Measurements from ENCODE around the gene MYPN. TPM values are rescaled to one million over a fixed set of nuclear protein-coding genes. Genes with fewer than 3 reads are reported as not detected.

MYPN gene
- total and polyA plus RNA-seq, 2 experiments from 2014 or later: not detected

DNA sequence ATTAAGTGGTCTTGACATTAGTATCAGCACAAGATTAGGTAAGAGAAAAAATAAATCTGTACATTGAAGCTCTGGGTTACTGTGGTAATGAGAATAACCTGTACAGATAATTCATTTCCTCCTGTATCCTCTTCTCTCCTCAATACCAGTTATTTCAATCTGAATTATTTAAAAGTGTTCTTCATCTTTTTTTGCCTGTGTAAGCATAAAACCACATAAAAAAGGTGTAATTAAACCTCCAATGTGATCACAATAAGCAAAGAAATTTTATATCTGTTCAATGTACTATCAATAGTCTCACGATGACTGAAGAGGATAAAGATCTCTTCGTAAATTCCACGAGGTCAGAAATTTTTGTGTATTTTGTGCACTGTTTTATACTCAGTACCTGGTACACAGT lies 1.2 kb upstream of the MYPN start:
- no peak overlapping the region for H3K4me2 ChIP-seq
- no peaks in the 10 kb centered on the region for H3K79me2 ChIP-seq
- H4K20me1 ChIP-seq (ENCODE audit: insufficient read depth, poor library complexity, severe bottlenecking): no peaks in the 10 kb centered on the region
- H2AFZ ChIP-seq: no peak overlapping the region
- WGBS (ENCODE audit: low lambda C conversion rate, missing lambda C conversion rate): 91% methylated on average over 3 of the region's 3 CpGs
- H3K4me1 ChIP-seq (ENCODE audit: insufficient read depth): peaks cover 5% of the 10 kb centered on the region
- no peak for DNase-seq (ENCODE audit: low spot score)
- no peaks in the 10 kb centered on the region for H3K36me3 ChIP-seq (replicated peaks; ENCODE audit: insufficient read depth, low read depth)
- no peaks in the 10 kb centered on the region for H3K9me2 ChIP-seq (replicated peaks; ENCODE audit: insufficient read depth)
- no peaks in the 10 kb centered on the region for H3K27me3 ChIP-seq
- H3K27ac ChIP-seq: no peak overlapping the region
- no peak overlapping the region for H3K4me3 ChIP-seq
- TF ChIP-seq EZH2phosphoT487 (IDR thresholded peaks at IDR 0.05; ENCODE audit: low read depth, severe bottlenecking, unreplicated experiment): no peak
- TF ChIP-seq CTCF (IDR thresholded peaks at IDR 0.05; ENCODE audit: poor library complexity): no peak
- TF ChIP-seq EZH2 (IDR thresholded peaks at IDR 0.05; ENCODE audit: borderline replicate concordance): no peak
- H3K9me3 ChIP-seq (ENCODE audit: low read depth): no peaks in the 10 kb centered on the region

DNA sequence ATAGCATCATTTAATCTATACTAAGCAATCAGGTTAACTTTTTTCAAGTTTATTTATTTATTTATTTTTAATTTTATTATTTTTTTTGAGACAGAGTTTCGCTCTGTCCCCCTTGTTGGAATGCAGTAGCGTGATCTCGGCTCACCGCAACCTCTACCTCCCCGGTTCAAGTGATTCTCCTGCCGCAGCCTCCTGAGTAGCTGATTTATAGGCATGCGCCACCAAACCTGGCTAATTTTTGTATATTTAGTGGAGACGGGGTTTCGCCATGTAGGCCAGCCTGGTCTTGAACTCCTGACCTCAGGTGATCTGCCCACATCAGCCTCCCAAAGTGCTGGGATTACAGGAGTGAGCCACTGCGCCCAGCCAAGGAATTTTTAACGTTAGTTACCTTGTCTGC lies 635 bp upstream of the MYPN start:
- no peak overlapping the region for H2AFZ ChIP-seq
- 93% methylated on average over 11 of the region's 11 CpGs for WGBS (ENCODE audit: low lambda C conversion rate, missing lambda C conversion rate)
- TF ChIP-seq EZH2 (IDR thresholded peaks at IDR 0.05; ENCODE audit: borderline replicate concordance) (no peak), CTCF (IDR thresholded peaks at IDR 0.05; ENCODE audit: poor library complexity) (no peak), EZH2phosphoT487 (IDR thresholded peaks at IDR 0.05; ENCODE audit: low read depth, severe bottlenecking, unreplicated experiment) (no peak)
- H3K4me2 ChIP-seq: no peak overlapping the region
- DNase-seq (ENCODE audit: low spot score): no peak
- no peaks in the 10 kb centered on the region for H3K9me2 ChIP-seq (replicated peaks; ENCODE audit: insufficient read depth)
- H3K4me1 ChIP-seq (ENCODE audit: insufficient read depth): peaks cover 5% of the 10 kb centered on the region
- no peaks in the 10 kb centered on the region for H3K27me3 ChIP-seq
- H3K4me3 ChIP-seq: no peak overlapping the region
- no peak overlapping the region for H3K27ac ChIP-seq
- H4K20me1 ChIP-seq (ENCODE audit: insufficient read depth, poor library complexity, severe bottlenecking): no peaks in the 10 kb centered on the region
- no peaks in the 10 kb centered on the region for H3K36me3 ChIP-seq (replicated peaks; ENCODE audit: insufficient read depth, low read depth)
- H3K79me2 ChIP-seq: no peaks in the 10 kb centered on the region
- no peaks in the 10 kb centered on the region for H3K9me3 ChIP-seq (ENCODE audit: low read depth)

- Histone ChIP-seq H3K4me2 (no peak overlapping the region), H3K27ac (no peak overlapping the region), H3K9me3 (ENCODE audit: low read depth) (no peaks in the 10 kb centered on the region), H3K27me3 (no peaks in the 10 kb centered on the region), H3K9me2 (replicated peaks; ENCODE audit: insufficient read depth) (no peaks in the 10 kb centered on the region), H2AFZ (no peak overlapping the region), H4K20me1 (ENCODE audit: insufficient read depth, poor library complexity, severe bottlenecking) (no peaks in the 10 kb centered on the region), H3K79me2 (no peaks in the 10 kb centered on the region), H3K4me3 (no peak overlapping the region), H3K4me1 (ENCODE audit: insufficient read depth) (peaks cover 5% of the 10 kb centered on the region), H3K36me3 (replicated peaks; ENCODE audit: insufficient read depth, low read depth) (no peaks in the 10 kb centered on the region)
- TF ChIP-seq EZH2phosphoT487 (IDR thresholded peaks at IDR 0.05; ENCODE audit: low read depth, severe bottlenecking, unreplicated experiment): no peak
- TF ChIP-seq CTCF (IDR thresholded peaks at IDR 0.05; ENCODE audit: poor library complexity): no peak
- TF ChIP-seq EZH2 (IDR thresholded peaks at IDR 0.05; ENCODE audit: borderline replicate concordance): no peak
- no peak for DNase-seq (ENCODE audit: low spot score)
- 79% methylated on average over 2 of the region's 2 CpGs for WGBS (ENCODE audit: low lambda C conversion rate, missing lambda C conversion rate)
Observed at GRCh38 chr10:68110027-68110426, 739 bp downstream of the MYPN start.

GRCh38 chr10:68111584-68111983 lies 2.3 kb downstream of the MYPN start:
- H3K4me2 ChIP-seq: no peak overlapping the region
- no peaks in the 10 kb centered on the region for H3K79me2 ChIP-seq
- H3K36me3 ChIP-seq (replicated peaks; ENCODE audit: insufficient read depth, low read depth): no peaks in the 10 kb centered on the region
- no peak overlapping the region for H3K27ac ChIP-seq
- H2AFZ ChIP-seq: no peak overlapping the region
- H3K4me3 ChIP-seq: no peak overlapping the region
- DNase-seq (ENCODE audit: low spot score): no peak
- no peak for TF ChIP-seq EZH2phosphoT487 (IDR thresholded peaks at IDR 0.05; ENCODE audit: low read depth, severe bottlenecking, unreplicated experiment)
- no peak for TF ChIP-seq EZH2 (IDR thresholded peaks at IDR 0.05; ENCODE audit: borderline replicate concordance)
- no peak for TF ChIP-seq CTCF (IDR thresholded peaks at IDR 0.05; ENCODE audit: poor library complexity)
- H3K4me1 ChIP-seq (ENCODE audit: insufficient read depth): no peaks in the 10 kb centered on the region
- H3K27me3 ChIP-seq: no peaks in the 10 kb centered on the region
- no peaks in the 10 kb centered on the region for H4K20me1 ChIP-seq (ENCODE audit: insufficient read depth, poor library complexity, severe bottlenecking)
- H3K9me3 ChIP-seq (ENCODE audit: low read depth): no peaks in the 10 kb centered on the region
- WGBS (ENCODE audit: low lambda C conversion rate, missing lambda C conversion rate): 58% methylated on average over 2 of the region's 2 CpGs
- no peaks in the 10 kb centered on the region for H3K9me2 ChIP-seq (replicated peaks; ENCODE audit: insufficient read depth)

Data from hepatocyte (in vitro differentiated cells).